Endothelial cell of umbilical vein (primary cell): ENCODE data around the gene NFIC. TPM values are rescaled to one million over a fixed set of nuclear protein-coding genes. Genes with fewer than 3 reads are reported as not detected.

Source experiments
- BruUV-seq: library from RNA; stranded (reverse); fragments of 400-500 nt; replicated peaks from 2 replicates; lab custom pipeline; 2021; lab: Mats Ljungman, UMichigan
- CTCF ChIA-PET: fragments of 300-600, 350-600 bp; sonication (Branson Sonifier 250); formaldehyde crosslinking; loops from one replicate; lab custom pipeline; 2021; ENCODE audit warnings: antibody characterized with exemption, inconsistent platforms; lab: Charles Lee
- POLR2A ChIA-PET: fragments of 300-600, 350-600 bp; sonication (Branson Sonifier 250); formaldehyde crosslinking; loops from one replicate; lab custom pipeline; 2021; ENCODE audit warnings: antibody characterized with exemption, inconsistent platforms; lab: Charles Lee
- DNase-seq: peaks from one replicate; pipeline ENCODE4 v3.0.0-alpha.2; 2011; ENCODE audit warnings: low read depth, low spot score
- FAIRE-seq: peaks from 2 replicates; lab custom pipeline; 2011; peaks lifted over from hg19 to GRCh38; lab: Jason Lieb, UNC
- H2AFZ ChIP-seq: 2 replicates; pipeline ENCODE4 v1.6.0; 2012; ENCODE audit warnings: low read depth, low read length, control low read depth, inconsistent platforms
- H3K27ac ChIP-seq: 2 replicates; pipeline ENCODE4 v1.5.1; 2011; ENCODE audit warnings: low read depth, mild to moderate bottlenecking, control low read depth, low read length, moderate library complexity; ENCODE audit not compliant: insufficient read depth
- H3K27me3 ChIP-seq, 2 experiments: 2 replicates each; pipeline versions ENCODE4 v1.6.0 to v1.6.1; 2011; ENCODE audit warnings: low read length in 2 of 2, mixed read lengths in 1 of 2; ENCODE audit not compliant: control insufficient read depth in 2 of 2, insufficient read depth in 2 of 2
- H3K36me3 ChIP-seq, 2 experiments: 2 replicates in 1 of 2; 3 replicates in 1 of 2; pipeline ENCODE4 v1.5.1; 2011; ENCODE audit warnings: low read length in 2 of 2, mild to moderate bottlenecking in 1 of 2, moderate library complexity in 1 of 2; ENCODE audit not compliant: control insufficient read depth in 2 of 2, insufficient read depth in 2 of 2; ENCODE audit errors: extremely low read depth in 1 of 2
- H3K4me1 ChIP-seq: 3 replicates; pipeline ENCODE4 v1.5.1; 2011; ENCODE audit warnings: mild to moderate bottlenecking, low read length; ENCODE audit not compliant: control insufficient read depth, insufficient read depth; ENCODE audit errors: extremely low read depth
- H3K4me2 ChIP-seq: 2 replicates; pipeline ENCODE4 v1.6.1; 2011; ENCODE audit warnings: low read length, control low read depth, mixed read lengths; ENCODE audit not compliant: insufficient read depth
- H3K4me3 ChIP-seq, 3 experiments: fragments of 200-600 bp in 1 of 3; sonication (generic), shearing (Covaris generic) in 1 of 3; replicated peaks in 1 of 3; 2 replicates each; pipeline ENCODE4 v1.5.1; 2011 to 2016; ENCODE audit warnings: control low read depth in 3 of 3, low read length in 3 of 3, mild to moderate bottlenecking in 2 of 3, inconsistent platforms in 1 of 3, low read depth in 1 of 3, moderate library complexity in 1 of 3; ENCODE audit not compliant: insufficient read depth in 1 of 3
- H3K79me2 ChIP-seq: 2 replicates; pipeline ENCODE4 v1.6.0; 2012; ENCODE audit warnings: low read length, inconsistent platforms; ENCODE audit not compliant: control insufficient read depth, insufficient read depth
- H3K9ac ChIP-seq: replicated peaks from 2 replicates; pipeline ENCODE3; 2011; ENCODE audit warnings: low read length, control low read depth; ENCODE audit not compliant: insufficient read depth; ENCODE audit errors: extremely low read depth
- H3K9me1 ChIP-seq: replicated peaks from 3 replicates; pipeline ENCODE4 v1.6.0; 2011; ENCODE audit warnings: mild to moderate bottlenecking, low read length; ENCODE audit not compliant: control insufficient read depth, insufficient read depth; ENCODE audit errors: extremely low read depth
- H3K9me3 ChIP-seq: replicated peaks from 2 replicates; pipeline ENCODE4 v1.5.1; 2012; ENCODE audit warnings: low read length, inconsistent platforms; ENCODE audit not compliant: control insufficient read depth, insufficient read depth
- H4K20me1 ChIP-seq: replicated peaks from 2 replicates; pipeline ENCODE3; 2011; ENCODE audit warnings: mild to moderate bottlenecking, low read length; ENCODE audit not compliant: control insufficient read depth, insufficient read depth; ENCODE audit errors: extremely low read depth
- EZH2 ChIP-seq: IDR thresholded peaks from 2 replicates; pipeline ENCODE4 v1.6.1; 2012; ENCODE audit warnings: borderline replicate concordance, low read depth, mild to moderate bottlenecking, moderate library complexity, low read length, inconsistent platforms; ENCODE audit not compliant: severe bottlenecking
- GATA2 ChIP-seq: IDR thresholded peaks from 2 replicates; pipeline ENCODE4 v1.7.0; 2011; ENCODE audit warnings: low read depth, mild to moderate bottlenecking, moderate library complexity, mixed read lengths, low read length; ENCODE audit not compliant: insufficient read length, insufficient read depth
- JUN ChIP-seq: IDR thresholded peaks from 2 replicates; pipeline ENCODE4 v1.6.1; 2011; ENCODE audit warnings: borderline replicate concordance, low read depth; ENCODE audit not compliant: insufficient read length, insufficient read depth
- MYC ChIP-seq: IDR thresholded peaks from one replicate; pipeline ENCODE4 v1.6.1; 2011; ENCODE audit warnings: mild to moderate bottlenecking, low read depth, low read length
- POLR2A ChIP-seq: IDR thresholded peaks from 2 replicates; pipeline ENCODE4 v1.6.1; 2012; ENCODE audit warnings: low read depth, mild to moderate bottlenecking, control low read depth, low read length
- dilution Hi-C: fragments of 300-500 bp; cut with MboI; formaldehyde crosslinking; loops from one replicate; pipeline ENCODE4 v1.15.0; 2019; ENCODE audit warnings: low sequenced_read_pairs; ENCODE audit not compliant: extremely low pct_ligation_motif_present
- intact Hi-C: fragments of 100-400 bp; cut with micrococcal nuclease; formaldehyde crosslinking; loops from one replicate; pipeline ENCODE4 v1.10.0; 2022
- polyA plus RNA-seq, 4 experiments: library from polyadenylated mRNA; depleted of rRNA in 3 of 4; stranded (reverse) in 3 of 4; unstranded in 1 of 4; fragments of >200 nt; gene quantifications; 2 replicates each; pipeline versions ENCODE4 v1.2.1 to v1.2.3, GENCODE V29; 2011 to 2012; ENCODE audit warnings: missing spikeins in 1 of 4
- total RNA-seq: library from RNA; stranded (reverse); gene quantifications from 2 replicates; pipeline ENCODE4 v1.2.3, GENCODE V29; 2021
- TF ChIP-seq, protein P1 (sequence below): IDR thresholded peaks from 2 replicates; pipeline ENCODE4 v1.6.1; 2011; ENCODE audit not compliant: insufficient read depth, insufficient read length

The NFIC gene
- total and polyA plus RNA-seq, 2 donors (not counting 3 experiments of a cell fraction or from before 2014, with no cell fraction given) = 11.4 to 133 TPM

DNA sequence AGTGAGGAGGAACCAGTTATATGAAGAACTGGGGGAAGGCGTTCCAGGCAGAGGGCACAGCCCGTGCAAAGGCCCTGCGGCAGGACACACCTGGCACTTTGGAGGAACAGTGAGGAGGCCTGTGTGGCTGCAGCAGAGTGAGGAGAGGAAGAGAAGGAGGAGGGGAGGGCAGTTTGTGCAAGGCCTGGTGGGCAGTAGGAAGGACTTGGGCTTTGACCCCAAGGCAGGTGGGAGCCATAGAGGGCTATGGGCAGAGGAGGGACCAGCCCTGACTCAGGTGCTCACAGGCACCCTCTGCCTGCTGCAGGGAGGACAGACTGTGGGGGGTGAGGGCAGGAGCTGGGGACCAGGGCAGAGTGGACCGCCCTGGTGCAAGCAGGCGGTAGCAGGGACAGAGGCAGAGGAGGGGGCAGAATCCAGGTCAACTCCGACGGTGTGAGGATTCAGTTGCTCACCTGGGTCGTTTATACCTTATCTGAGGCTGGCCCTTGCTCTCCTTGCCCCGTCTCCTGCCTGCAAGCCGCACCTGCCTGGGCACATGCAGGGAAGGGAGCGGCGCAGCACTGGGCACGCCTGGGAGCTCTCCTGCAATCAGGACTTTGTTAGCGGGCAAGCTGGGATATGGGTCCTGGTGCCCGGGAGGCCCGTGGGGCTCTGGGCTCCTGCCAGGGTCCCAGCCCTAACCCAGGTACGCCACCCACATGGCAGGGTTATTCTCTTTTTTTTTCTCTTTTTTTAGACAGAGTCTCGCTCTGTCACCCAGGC lies 34.8 kb downstream of the NFIC start:
- ChIA-PET POLR2A (no interaction called here), CTCF (no interaction called here)
- dilution Hi-C loops = no loop called here
- peaks cover 71% of the 10 kb centered on the region for H3K79me2 ChIP-seq
- H3K9me3 ChIP-seq = no peaks in the 10 kb centered on the region
- no peaks in the 10 kb centered on the region for H3K9me1 ChIP-seq
- TF ChIP-seq EZH2 = no peak
- no peak for TF ChIP-seq GATA2
- TF ChIP-seq, protein P1, sequence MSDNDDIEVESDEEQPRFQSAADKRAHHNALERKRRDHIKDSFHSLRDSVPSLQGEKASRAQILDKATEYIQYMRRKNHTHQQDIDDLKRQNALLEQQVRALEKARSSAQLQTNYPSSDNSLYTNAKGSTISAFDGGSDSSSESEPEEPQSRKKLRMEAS = no peak
- no peak for TF ChIP-seq POLR2A
- TF ChIP-seq MYC = no peak
- no peak for TF ChIP-seq JUN
- no peak overlapping the region for H3K4me2 ChIP-seq
- no peaks in the 10 kb centered on the region for H4K20me1 ChIP-seq
- peaks cover 22% of the 10 kb centered on the region for H3K4me1 ChIP-seq
- H3K9ac ChIP-seq = no peak overlapping the region
- H3K27me3 ChIP-seq = no peaks in the 10 kb centered on the region
- DNase-seq (no peak), FAIRE-seq (no peak)
- intact Hi-C loops = no loop called here
- H3K27ac ChIP-seq = no peak overlapping the region
- no peak overlapping the region for H2AFZ ChIP-seq
- no TSS peak for BruUV-seq
- H3K4me3 ChIP-seq = no peak overlapping the region
- H3K36me3 ChIP-seq = peaks cover 0 to 2% of the 10 kb centered on the region in 2 experiments
